Calu3 (cell line): ENCODE measurements around the gene NXN. TPM values are rescaled to one million over a fixed set of nuclear protein-coding genes. Genes with fewer than 3 reads are reported as not detected.

ENCODE experiments used
- BruUV-seq: library from RNA; stranded (reverse); fragments of 400-500 nt; replicated peaks from 2 replicates; lab custom pipeline; 2021; lab: Mats Ljungman, UMichigan
- CTCF ChIA-PET: fragments of 300-600 bp; sonication (Branson Sonifier 250); formaldehyde crosslinking; loops from one replicate; lab custom pipeline; 2022; ENCODE audit warnings: antibody characterized with exemption; lab: Charles Lee
- DNase-seq: peaks from one replicate; pipeline ENCODE4 v3.0.0; 2022
- H3K27ac Mint-ChIP-seq: one replicate; pipeline ENCODE4 v1.8.0; 2022; ENCODE audit warnings: mixed read lengths; ENCODE audit not compliant: unreplicated experiment
- H3K27me3 Mint-ChIP-seq: one replicate; pipeline ENCODE4 v1.8.0; 2022; ENCODE audit warnings: mixed read lengths; ENCODE audit not compliant: unreplicated experiment
- H3K36me3 Mint-ChIP-seq: one replicate; pipeline ENCODE4 v1.8.0; 2022; ENCODE audit warnings: mild to moderate bottlenecking, moderate library complexity, mixed read lengths; ENCODE audit not compliant: insufficient read depth, unreplicated experiment
- H3K4me1 Mint-ChIP-seq: one replicate; pipeline ENCODE4 v1.8.0; 2022; ENCODE audit warnings: mild to moderate bottlenecking, low read depth, mixed read lengths; ENCODE audit not compliant: unreplicated experiment
- H3K4me3 Mint-ChIP-seq: one replicate; pipeline ENCODE4 v1.8.0; 2022; ENCODE audit warnings: mild to moderate bottlenecking, low read depth, moderate library complexity, mixed read lengths; ENCODE audit not compliant: unreplicated experiment
- H3K9me3 Mint-ChIP-seq: one replicate; pipeline ENCODE4 v1.8.0; 2022; ENCODE audit warnings: low read depth, mixed read lengths; ENCODE audit not compliant: unreplicated experiment
- intact Hi-C: fragments of 100-400 bp; cut with micrococcal nuclease; formaldehyde crosslinking; loops from one replicate; pipeline ENCODE4 v1.10.0; 2022; ENCODE audit not compliant: unreplicated experiment
- total RNA-seq: library from RNA; stranded (reverse); gene quantifications from 2 replicates; pipeline ENCODE4 v1.2.3, GENCODE V29; 2022
- TF ChIP-seq, protein P1 (sequence below): fragments of 200-600 bp; IDR thresholded peaks from one replicate; pipeline ENCODE4 v1.8.0; 2022; ENCODE audit warnings: antibody characterized with exemption; ENCODE audit not compliant: unreplicated experiment

NXN gene
- total RNA-seq, 1 experiment from 2014 or later: 1.8 TPM

DNA sequence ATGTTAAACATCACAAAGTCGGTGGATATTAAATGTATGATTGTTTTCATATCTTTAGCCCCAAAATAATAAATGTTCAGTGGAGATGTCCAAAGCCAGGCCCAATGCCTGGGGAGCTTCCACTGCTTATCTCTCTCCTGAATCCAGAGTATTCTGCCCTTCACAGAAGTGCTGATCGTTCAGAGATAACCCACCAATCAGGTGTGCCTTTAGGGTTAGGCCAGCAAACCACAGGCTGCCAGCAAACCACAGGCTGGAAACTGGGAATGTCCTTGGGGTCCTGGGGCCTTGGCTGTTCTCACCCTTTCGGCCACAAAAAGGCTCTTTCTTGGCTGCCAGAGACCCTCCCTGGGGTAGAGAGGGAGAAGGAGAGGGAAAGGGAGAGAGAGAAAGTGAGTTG lies 33.9 kb downstream of the NXN start:
- no peak overlapping the region for H3K4me3 Mint-ChIP-seq
- H3K36me3 Mint-ChIP-seq: no peaks in the 10 kb centered on the region
- TF ChIP-seq, protein P1, sequence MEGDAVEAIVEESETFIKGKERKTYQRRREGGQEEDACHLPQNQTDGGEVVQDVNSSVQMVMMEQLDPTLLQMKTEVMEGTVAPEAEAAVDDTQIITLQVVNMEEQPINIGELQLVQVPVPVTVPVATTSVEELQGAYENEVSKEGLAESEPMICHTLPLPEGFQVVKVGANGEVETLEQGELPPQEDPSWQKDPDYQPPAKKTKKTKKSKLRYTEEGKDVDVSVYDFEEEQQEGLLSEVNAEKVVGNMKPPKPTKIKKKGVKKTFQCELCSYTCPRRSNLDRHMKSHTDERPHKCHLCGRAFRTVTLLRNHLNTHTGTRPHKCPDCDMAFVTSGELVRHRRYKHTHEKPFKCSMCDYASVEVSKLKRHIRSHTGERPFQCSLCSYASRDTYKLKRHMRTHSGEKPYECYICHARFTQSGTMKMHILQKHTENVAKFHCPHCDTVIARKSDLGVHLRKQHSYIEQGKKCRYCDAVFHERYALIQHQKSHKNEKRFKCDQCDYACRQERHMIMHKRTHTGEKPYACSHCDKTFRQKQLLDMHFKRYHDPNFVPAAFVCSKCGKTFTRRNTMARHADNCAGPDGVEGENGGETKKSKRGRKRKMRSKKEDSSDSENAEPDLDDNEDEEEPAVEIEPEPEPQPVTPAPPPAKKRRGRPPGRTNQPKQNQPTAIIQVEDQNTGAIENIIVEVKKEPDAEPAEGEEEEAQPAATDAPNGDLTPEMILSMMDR: no peak
- H3K27ac Mint-ChIP-seq: no peak overlapping the region
- BruUV-seq: no TSS peak
- H3K27me3 Mint-ChIP-seq: no peaks in the 10 kb centered on the region
- DNase-seq: no peak
- CTCF ChIA-PET: interaction anchor here (0.7 kb wide), 1 partner anchor 165 kb away, joined by 3 read pairs; no protein-coding TSS in a partner anchor
- no peaks in the 10 kb centered on the region for H3K9me3 Mint-ChIP-seq
- intact Hi-C loops: no loop called here
- H3K4me1 Mint-ChIP-seq: no peaks in the 10 kb centered on the region

DNA sequence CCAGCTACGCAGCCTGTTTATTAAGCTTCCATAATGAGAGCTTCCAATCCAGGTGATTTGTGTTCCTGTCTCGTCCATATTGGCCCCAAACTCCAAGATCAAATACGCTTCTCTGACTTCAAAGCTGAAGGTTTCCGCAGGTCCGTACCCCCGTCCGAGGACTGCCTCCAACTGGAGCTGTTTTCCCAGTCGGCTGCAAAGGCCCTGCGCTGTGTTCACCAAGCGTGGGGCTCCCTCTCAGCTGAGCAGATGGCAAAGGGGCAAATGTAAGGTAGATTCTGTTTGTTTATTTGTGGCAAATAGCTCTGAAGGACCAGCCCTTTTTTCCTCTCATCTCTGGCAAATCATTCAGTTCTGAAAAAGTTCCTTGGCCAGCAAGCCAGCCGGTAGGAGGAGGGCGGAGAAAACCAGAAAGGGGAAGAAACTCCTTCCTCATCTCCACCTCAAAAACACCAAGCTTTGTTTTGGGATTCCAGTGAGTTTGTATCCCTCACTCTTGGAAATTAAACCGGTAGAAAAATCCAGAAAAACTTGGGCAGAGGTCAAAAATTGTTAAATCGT lies 35.2 kb downstream of the NXN start:
- intact Hi-C loops: no loop called here
- H3K9me3 Mint-ChIP-seq: no peaks in the 10 kb centered on the region
- H3K27ac Mint-ChIP-seq: no peak overlapping the region
- TF ChIP-seq, protein P1: no peak
- DNase-seq: no peak
- no peaks in the 10 kb centered on the region for H3K36me3 Mint-ChIP-seq
- no peaks in the 10 kb centered on the region for H3K27me3 Mint-ChIP-seq
- CTCF ChIA-PET: no interaction called here
- no peaks in the 10 kb centered on the region for H3K4me1 Mint-ChIP-seq
- no TSS peak for BruUV-seq
- H3K4me3 Mint-ChIP-seq: no peak overlapping the region

DNA sequence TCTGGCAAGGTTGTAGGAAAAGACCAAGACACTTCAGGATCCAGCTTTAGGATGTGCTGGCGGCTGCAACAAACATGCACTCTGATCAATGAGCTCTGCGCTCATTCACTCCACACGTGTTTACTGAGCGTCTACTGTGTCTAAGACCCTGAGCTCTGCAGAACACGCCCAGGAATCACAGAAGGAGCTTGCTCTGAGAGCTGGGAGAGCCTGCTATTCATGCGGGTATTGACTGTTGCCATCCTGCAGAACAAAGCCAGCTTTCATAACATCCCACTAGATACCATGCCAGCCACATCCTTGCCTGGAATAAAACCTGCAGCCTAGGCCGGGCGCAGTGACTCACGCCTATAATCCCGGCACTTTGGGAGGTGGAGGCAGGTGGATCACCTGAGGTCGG lies 44.1 kb downstream of the NXN start:
- no TSS peak for BruUV-seq
- TF ChIP-seq, protein P1: no peak
- no peaks in the 10 kb centered on the region for H3K36me3 Mint-ChIP-seq
- peaks cover 13% of the 10 kb centered on the region for H3K4me1 Mint-ChIP-seq
- intact Hi-C loops: loop anchor here (2.0 kb wide), 1 partner anchor 15 kb away; no protein-coding TSS in a partner anchor
- CTCF ChIA-PET: interaction anchor here (0.5 to 1.0 kb wide), 2 partner anchors 28 to 56 kb away, joined by 4 to 5 read pairs; no protein-coding TSS in a partner anchor
- no peak overlapping the region for H3K27ac Mint-ChIP-seq
- peak; percentile 51 for DNase-seq
- no peaks in the 10 kb centered on the region for H3K9me3 Mint-ChIP-seq
- peaks cover under 1% of the 10 kb centered on the region for H3K27me3 Mint-ChIP-seq
- no peak overlapping the region for H3K4me3 Mint-ChIP-seq

DNA sequence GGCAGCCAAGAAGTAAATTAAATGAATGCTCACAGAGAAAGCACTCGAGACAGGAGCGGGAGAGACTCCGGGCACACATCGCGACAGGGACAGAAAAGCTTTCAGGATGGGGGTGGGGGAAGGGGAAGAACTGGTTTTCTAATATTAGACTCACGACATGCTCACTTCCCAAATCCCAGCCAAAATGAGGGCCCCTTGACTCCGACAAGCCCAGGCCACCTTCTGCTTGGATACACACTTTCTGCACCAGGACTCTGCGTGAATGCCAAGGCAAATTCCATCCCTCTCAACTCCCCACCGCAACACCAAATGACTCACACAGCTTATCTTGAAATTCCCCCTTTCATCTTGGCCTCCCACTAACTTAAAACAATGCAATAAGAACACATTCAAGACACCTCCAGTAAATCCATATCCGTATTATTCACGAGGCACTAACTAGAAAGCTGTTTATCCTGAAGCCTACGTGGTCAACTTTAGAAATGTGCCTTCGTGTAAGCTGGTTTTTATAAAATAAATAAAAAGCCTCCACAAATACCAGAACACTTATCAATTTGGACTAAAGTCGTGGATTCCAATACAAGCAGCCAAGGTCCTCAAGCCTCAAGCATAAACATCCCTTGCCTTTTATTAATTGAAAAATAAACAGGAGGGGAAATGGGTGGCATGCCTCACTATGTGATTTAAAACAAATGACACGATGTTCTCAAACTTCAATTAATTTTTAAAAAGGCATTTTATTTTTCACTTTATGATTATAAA lies 46.1 kb downstream of the NXN start:
- H3K4me3 Mint-ChIP-seq: peak overlapping the region; percentile 44
- CTCF ChIA-PET: interaction anchor here (0.6 to 0.9 kb wide), 3 partner anchors 46 to 264 kb away, joined by 3 read pairs; partner anchors contain the start of gene NXN
- peaks cover 8% of the 10 kb centered on the region for H3K27me3 Mint-ChIP-seq
- peak; percentile 55 for DNase-seq
- BruUV-seq: no TSS peak
- TF ChIP-seq, protein P1: no peak
- H3K27ac Mint-ChIP-seq: peak overlapping the region; percentile 61
- H3K4me1 Mint-ChIP-seq: peaks cover 19% of the 10 kb centered on the region
- no peaks in the 10 kb centered on the region for H3K36me3 Mint-ChIP-seq
- intact Hi-C loops: loop anchor here (2.0 kb wide), 1 partner anchor 17 kb away; no protein-coding TSS in a partner anchor
- H3K9me3 Mint-ChIP-seq: no peaks in the 10 kb centered on the region
